PC-9 (cell line): ENCODE measurements around the gene DNM3. TPM values are rescaled to one million over a fixed set of nuclear protein-coding genes. Genes with fewer than 3 reads are reported as not detected.
A peak's percentile ranks its signal among the peaks of the same experiment; 100 is the strongest.

Source experiments
- BruUV-seq: library from RNA; stranded (reverse); fragments of 400-500 nt; replicated peaks from 2 replicates; lab custom pipeline; 2021; lab: Mats Ljungman, UMichigan
- CTCF ChIA-PET: fragments of 300-600 bp; sonication (Branson Sonifier 250); formaldehyde crosslinking; loops from one replicate; lab custom pipeline; 2022; ENCODE audit warnings: antibody characterized with exemption; lab: Charles Lee
- POLR2A ChIA-PET: fragments of 300-600 bp; sonication (Branson Sonifier 250); formaldehyde crosslinking; loops from one replicate; lab custom pipeline; 2022; ENCODE audit warnings: antibody characterized with exemption; ENCODE audit not compliant: unreplicated experiment; lab: Charles Lee
- DNase-seq, 2 experiments: peaks; one replicate each; pipeline versions ENCODE4 v3.0.0 to v3.0.0-alpha.2; 2015 to 2022; ENCODE audit warnings: mixed read lengths in 1 of 2
- H2AFZ ChIP-seq: fragments of 200-600 bp; sonication (generic); 2 replicates; pipeline ENCODE4 v1.8.1; 2017; ENCODE audit warnings: antibody characterized with exemption
- H3F3A ChIP-seq: fragments of 200-600 bp; sonication (generic); 2 replicates; pipeline ENCODE4 v1.8.1; 2017; ENCODE audit warnings: antibody characterized with exemption, mild to moderate bottlenecking, low read depth; ENCODE audit not compliant: insufficient read depth
- H3K27ac ChIP-seq: fragments of 200-600 bp; sonication (generic); 2 replicates; pipeline ENCODE4 v1.6.1; 2016; ENCODE audit warnings: mixed run types
- H3K27me3 ChIP-seq: fragments of 200-600 bp; sonication (generic); 2 replicates; pipeline ENCODE4 v1.6.1; 2016; ENCODE audit warnings: low read depth, mixed run types; ENCODE audit not compliant: insufficient read depth
- H3K36me3 ChIP-seq: fragments of 200-600 bp; sonication (generic); 2 replicates; pipeline ENCODE4 v1.6.1; 2016; ENCODE audit warnings: low read depth, mixed run types
- H3K4me1 ChIP-seq: fragments of 200-600 bp; sonication (generic); replicated peaks from 2 replicates; pipeline ENCODE4 v1.6.1; 2016; ENCODE audit warnings: mixed run types; ENCODE audit not compliant: insufficient read depth
- H3K4me2 ChIP-seq: fragments of 200-600 bp; sonication (generic); 2 replicates; pipeline ENCODE4 v1.6.1; 2017; ENCODE audit warnings: mixed run types
- H3K4me3 ChIP-seq: fragments of 200-600 bp; sonication (generic); 2 replicates; pipeline ENCODE4 v1.6.1; 2016; ENCODE audit warnings: mixed run types
- H3K79me2 ChIP-seq: fragments of 200-600 bp; sonication (generic); 2 replicates; pipeline ENCODE4 v1.6.1; 2017; ENCODE audit warnings: low read depth, mixed run types
- H3K9me2 ChIP-seq: fragments of 200-600 bp; sonication (generic); 2 replicates; pipeline ENCODE4 v1.8.1; 2017; ENCODE audit warnings: mild to moderate bottlenecking; ENCODE audit not compliant: insufficient read depth
- H3K9me3 ChIP-seq: fragments of 200-600 bp; sonication (generic); 2 replicates; pipeline ENCODE4 v1.8.1; 2016; ENCODE audit warnings: low read depth; ENCODE audit not compliant: insufficient read depth
- H4K20me1 ChIP-seq: fragments of 200-600 bp; sonication (generic); 2 replicates; pipeline ENCODE4 v1.8.1; 2017; ENCODE audit not compliant: insufficient read depth
- CTCF ChIP-seq: fragments of 200-600 bp; sonication (generic); conservative IDR thresholded peaks from 2 replicates; pipeline ENCODE4 v1.6.1; 2017; ENCODE audit warnings: mixed run types, antibody characterized with exemption, mild to moderate bottlenecking, moderate library complexity
- EZH2 ChIP-seq: fragments of 200-600 bp; sonication (generic); IDR thresholded peaks from 2 replicates; pipeline ENCODE4 v1.8.0; 2017; ENCODE audit warnings: antibody characterized with exemption, low read depth
- intact Hi-C: fragments of 100-400 bp; cut with micrococcal nuclease; formaldehyde crosslinking; loops from one replicate; pipeline ENCODE4 v1.10.0; 2022; ENCODE audit not compliant: unreplicated experiment
- total RNA-seq: library from RNA; stranded (reverse); gene quantifications from 2 replicates; pipeline ENCODE4 v1.2.3, GENCODE V29; 2021

DNM3 gene
- total RNA-seq, 1 experiment from 2014 or later: 1.7 TPM

- no peaks in the 10 kb centered on the region for H3K27me3 ChIP-seq
- intact Hi-C loops: loop anchor here (1.0 to 10.0 kb wide), 3 partner anchors 182 to 338 kb away; no protein-coding TSS in a partner anchor
- TF ChIP-seq CTCF (peak; percentile 35; the same call in 1 of the 2 replicates), EZH2 (no peak)
- H3K27ac ChIP-seq: no peak overlapping the region
- H2AFZ ChIP-seq: no peak overlapping the region
- BruUV-seq: no TSS peak
- no peak overlapping the region for H3K4me3 ChIP-seq
- no peaks in the 10 kb centered on the region for H3K36me3 ChIP-seq
- no peaks in the 10 kb centered on the region for H3F3A ChIP-seq
- no peak for DNase-seq
- H4K20me1 ChIP-seq: no peaks in the 10 kb centered on the region
- CTCF ChIA-PET: interaction anchor here (0.5 to 4.5 kb wide), 4 partner anchors 166 to 431 kb away, joined by 3 to 50 read pairs (median 4); no protein-coding TSS in a partner anchor
- POLR2A ChIA-PET: no interaction called here
- H3K4me1 ChIP-seq: no peaks in the 10 kb centered on the region
- H3K4me2 ChIP-seq: no peak overlapping the region
- H3K9me3 ChIP-seq: no peaks in the 10 kb centered on the region
- H3K79me2 ChIP-seq: no peaks in the 10 kb centered on the region
- H3K9me2 ChIP-seq: no peaks in the 10 kb centered on the region; the same call in 1 of the 2 replicates
These were observed 142.3 kb downstream of the DNM3 start for GRCh38 chr1:171983584-171983983.

- no peaks in the 10 kb centered on the region for H4K20me1 ChIP-seq
- no peaks in the 10 kb centered on the region for H3K79me2 ChIP-seq
- no peak overlapping the region for H3K27ac ChIP-seq
- no peak overlapping the region for H3K4me2 ChIP-seq
- H3K9me3 ChIP-seq: no peaks in the 10 kb centered on the region
- DNase-seq: no peak
- intact Hi-C loops: loop anchor here (10.0 kb wide), 1 partner anchor 269 kb away; no protein-coding TSS in a partner anchor
- no peaks in the 10 kb centered on the region for H3K36me3 ChIP-seq
- TF ChIP-seq EZH2 (no peak), CTCF (no peak)
- no TSS peak for BruUV-seq
- H3F3A ChIP-seq: no peaks in the 10 kb centered on the region
- H3K4me3 ChIP-seq: no peak overlapping the region
- CTCF ChIA-PET: interaction anchor here (0.5 to 4.5 kb wide), 3 partner anchors 166 to 430 kb away, joined by 3 to 50 read pairs (median 3); no protein-coding TSS in a partner anchor
- no peaks in the 10 kb centered on the region for H3K9me2 ChIP-seq
- H3K27me3 ChIP-seq: no peaks in the 10 kb centered on the region
- no peaks in the 10 kb centered on the region for H3K4me1 ChIP-seq
- no peak overlapping the region for H2AFZ ChIP-seq
- POLR2A ChIA-PET: no interaction called here
These were observed 143.0 kb downstream of the DNM3 start for GRCh38 chr1:171984262-171984661.

- Histone ChIP-seq H3K27ac (no peak overlapping the region), H3K9me3 (no peaks in the 10 kb centered on the region), H3K4me1 (no peaks in the 10 kb centered on the region), H2AFZ (no peak overlapping the region), H3K4me2 (no peak overlapping the region), H3K79me2 (no peaks in the 10 kb centered on the region), H3K36me3 (no peaks in the 10 kb centered on the region), H3K4me3 (no peak overlapping the region), H3K27me3 (no peaks in the 10 kb centered on the region), H3K9me2 (no peaks in the 10 kb centered on the region), H4K20me1 (no peaks in the 10 kb centered on the region), H3F3A (no peaks in the 10 kb centered on the region)
- peak in 1 of 2 experiments; percentile 38 for DNase-seq
- CTCF ChIA-PET: interaction anchor here (0.6 to 4.5 kb wide), 6 partner anchors 184 to 458 kb away, joined by 3 to 50 read pairs (median 4); partner anchors contain the start of gene PIGC
- BruUV-seq: no TSS peak
- intact Hi-C loops: loop anchor here (1.0 to 10.0 kb wide), 2 partner anchors 270 to 414 kb away; no protein-coding TSS in a partner anchor
- peak; percentile 82 for TF ChIP-seq CTCF
- no peak for TF ChIP-seq EZH2
- POLR2A ChIA-PET: no interaction called here
These were observed 143.7 kb downstream of the DNM3 start for GRCh38 chr1:171984850-171985485.
